HUES64 (cell line): ENCODE data around the gene XRCC5.

ENCODE experiments used
- H3K27ac ChIP-seq: 2 replicates; pipeline ENCODE4 v1.7.0; 2013; ENCODE audit warnings: low read depth, low read length, inconsistent platforms
- H3K27me3 ChIP-seq: 2 replicates; pipeline ENCODE4 v1.6.1; 2013; ENCODE audit warnings: mild to moderate bottlenecking, low read length; ENCODE audit not compliant: insufficient read depth
- H3K36me3 ChIP-seq: 2 replicates; pipeline ENCODE4 v1.6.1; 2013; ENCODE audit warnings: mild to moderate bottlenecking, low read length; ENCODE audit not compliant: insufficient read depth
- H3K4me1 ChIP-seq: 2 replicates; pipeline ENCODE4 v1.6.1; 2013; ENCODE audit warnings: mild to moderate bottlenecking, low read length, moderate library complexity; ENCODE audit not compliant: insufficient read depth
- H3K4me3 ChIP-seq: 2 replicates; pipeline ENCODE4 v1.5.1; 2013; ENCODE audit warnings: mild to moderate bottlenecking, low read length, moderate library complexity
- H3K9ac ChIP-seq: 2 replicates; pipeline ENCODE4 v1.6.1; 2013; ENCODE audit warnings: mild to moderate bottlenecking, low read depth, low read length
- H3K9me3 ChIP-seq: 2 replicates; pipeline ENCODE4 v1.6.1; 2013; ENCODE audit warnings: low read depth, low read length; ENCODE audit not compliant: insufficient read depth
- WGBS: fragments of 150-250, 120-280 bp; methylation state at CpG from one replicate; pipeline ENCODE4 v1.1.7; 2013; ENCODE audit warnings: missing lambda C conversion rate; 5-methylcytosine and 5-hydroxymethylcytosine counted together

Gene XRCC5

GRCh38 chr2:216144857-216145256 lies 35.7 kb downstream of the XRCC5 start:
- H3K36me3 ChIP-seq, result peaks cover 99% of the 10 kb centered on the region

GRCh38 chr2:216146573-216146972 lies 37.4 kb downstream of the XRCC5 start:
- H3K4me3 ChIP-seq, result no peak overlapping the region
- peaks cover 99% of the 10 kb centered on the region for H3K36me3 ChIP-seq
- 65% methylated on average over 3 of the region's 4 CpGs for WGBS
- no peak overlapping the region for H3K9ac ChIP-seq
- H3K4me1 ChIP-seq, result peaks cover 4% of the 10 kb centered on the region; the same call in 1 of the 2 replicates
- no peaks in the 10 kb centered on the region for H3K9me3 ChIP-seq
- H3K27me3 ChIP-seq, result no peaks in the 10 kb centered on the region
- H3K27ac ChIP-seq, result no peak overlapping the region

More at GRCh38 chr2:216144857-216145256, 35.7 kb downstream of the XRCC5 start:
- 92% methylated on average over 3 of the region's 4 CpGs for WGBS
- Histone ChIP-seq H3K4me3 (no peak overlapping the region), H3K4me1 (peaks cover 4% of the 10 kb centered on the region; the same call in 1 of the 2 replicates), H3K9ac (no peak overlapping the region), H3K27me3 (no peaks in the 10 kb centered on the region), H3K27ac (no peak overlapping the region), H3K9me3 (no peaks in the 10 kb centered on the region)

GRCh38 chr2:216147172-216148131 lies 38.3 kb downstream of the XRCC5 start:
- peaks cover 99% of the 10 kb centered on the region for H3K36me3 ChIP-seq

GRCh38 chr2:216148983-216149382 lies 39.8 kb downstream of the XRCC5 start:
- no peaks in the 10 kb centered on the region for H3K9me3 ChIP-seq
- peaks cover 100% of the 10 kb centered on the region for H3K36me3 ChIP-seq
- WGBS, result 100% methylated on average over 4 of the region's 4 CpGs
- H3K9ac ChIP-seq, result no peak overlapping the region
- peaks cover 4% of the 10 kb centered on the region; the same call in 1 of the 2 replicates for H3K4me1 ChIP-seq
- no peak overlapping the region for H3K27ac ChIP-seq
- no peaks in the 10 kb centered on the region for H3K27me3 ChIP-seq
- no peak overlapping the region for H3K4me3 ChIP-seq

More at GRCh38 chr2:216147172-216148131, 38.3 kb downstream of the XRCC5 start:
- 93% methylated on average over 5 of the region's 5 CpGs for WGBS
- peaks cover 4% of the 10 kb centered on the region; the same call in 1 of the 2 replicates for H3K4me1 ChIP-seq
- no peak overlapping the region for H3K27ac ChIP-seq
- H3K27me3 ChIP-seq, result no peaks in the 10 kb centered on the region
- no peak overlapping the region for H3K4me3 ChIP-seq
- H3K9ac ChIP-seq, result no peak overlapping the region
- H3K9me3 ChIP-seq, result no peaks in the 10 kb centered on the region

GRCh38 chr2:216149741-216150140 lies 40.6 kb downstream of the XRCC5 start:
- no peak overlapping the region for H3K9ac ChIP-seq
- H3K4me1 ChIP-seq, result peaks cover 4% of the 10 kb centered on the region; the same call in 1 of the 2 replicates
- no peak overlapping the region for H3K4me3 ChIP-seq
- H3K27me3 ChIP-seq, result no peaks in the 10 kb centered on the region
- no peak overlapping the region for H3K27ac ChIP-seq
- H3K9me3 ChIP-seq, result no peaks in the 10 kb centered on the region
- peaks cover 100% of the 10 kb centered on the region for H3K36me3 ChIP-seq
- WGBS, result 91% methylated on average over 5 of the region's 5 CpGs

GRCh38 chr2:216151313-216152025 lies 42.3 kb downstream of the XRCC5 start:
- Histone ChIP-seq H3K27me3 (no peaks in the 10 kb centered on the region), H3K4me1 (no peaks in the 10 kb centered on the region), H3K9me3 (no peaks in the 10 kb centered on the region), H3K36me3 (peaks cover 100% of the 10 kb centered on the region), H3K4me3 (no peak overlapping the region), H3K9ac (no peak overlapping the region), H3K27ac (no peak overlapping the region)
- 97% methylated on average over 7 of the region's 7 CpGs for WGBS

- no peak overlapping the region for H3K27ac ChIP-seq
- 97% methylated on average over 3 of the region's 3 CpGs for WGBS
- peaks cover 100% of the 10 kb centered on the region for H3K36me3 ChIP-seq
Measured at GRCh38 chr2:216155954-216156353, 46.8 kb downstream of the XRCC5 start.

GRCh38 chr2:216156822-216157221 lies 47.7 kb downstream of the XRCC5 start:
- H3K36me3 ChIP-seq, result peaks cover 100% of the 10 kb centered on the region
- no peaks in the 10 kb centered on the region for H3K9me3 ChIP-seq
- no peak overlapping the region for H3K4me3 ChIP-seq
- no peak overlapping the region for H3K9ac ChIP-seq
- 94% methylated on average over 13 of the region's 13 CpGs for WGBS
- H3K27ac ChIP-seq, result no peak overlapping the region
- no peaks in the 10 kb centered on the region for H3K4me1 ChIP-seq
- H3K27me3 ChIP-seq, result no peaks in the 10 kb centered on the region

More at GRCh38 chr2:216155954-216156353, 46.8 kb downstream of the XRCC5 start:
- Histone ChIP-seq H3K9ac (no peak overlapping the region), H3K4me1 (no peaks in the 10 kb centered on the region), H3K27me3 (no peaks in the 10 kb centered on the region), H3K4me3 (no peak overlapping the region), H3K9me3 (no peaks in the 10 kb centered on the region)

GRCh38 chr2:216159144-216159543 lies 50.0 kb downstream of the XRCC5 start:
- Histone ChIP-seq H3K27me3 (no peaks in the 10 kb centered on the region), H3K4me1 (no peaks in the 10 kb centered on the region), H3K27ac (no peak overlapping the region), H3K9me3 (no peaks in the 10 kb centered on the region), H3K4me3 (no peak overlapping the region), H3K9ac (no peak overlapping the region), H3K36me3 (peaks cover 100% of the 10 kb centered on the region)
- 98% methylated on average over 2 of the region's 2 CpGs for WGBS

GRCh38 chr2:216159646-216160045 lies 50.5 kb downstream of the XRCC5 start:
- H3K4me1 ChIP-seq, result no peaks in the 10 kb centered on the region
- no peaks in the 10 kb centered on the region for H3K9me3 ChIP-seq
- H3K9ac ChIP-seq, result no peak overlapping the region
- H3K27me3 ChIP-seq, result no peaks in the 10 kb centered on the region
- H3K4me3 ChIP-seq, result no peak overlapping the region
- H3K36me3 ChIP-seq, result peaks cover 100% of the 10 kb centered on the region
- WGBS, result 100% methylated on average over 1 of the region's 1 CpG
- no peak overlapping the region for H3K27ac ChIP-seq

GRCh38 chr2:216160786-216161185 lies 51.6 kb downstream of the XRCC5 start:
- H3K27me3 ChIP-seq, result no peaks in the 10 kb centered on the region
- 76% methylated on average over 4 of the region's 4 CpGs for WGBS
- H3K4me1 ChIP-seq, result no peaks in the 10 kb centered on the region
- H3K36me3 ChIP-seq, result peaks cover 100% of the 10 kb centered on the region
- H3K4me3 ChIP-seq, result no peak overlapping the region
- no peaks in the 10 kb centered on the region for H3K9me3 ChIP-seq
- no peak overlapping the region for H3K9ac ChIP-seq
- no peak overlapping the region for H3K27ac ChIP-seq
